ENCODE results near the gene FAM131A. TPM values are rescaled to one million over a fixed set of nuclear protein-coding genes. Genes with fewer than 3 reads are reported as not detected.
A peak's percentile ranks its signal among the peaks of the same experiment; 100 is the strongest.

FAM131A gene
- total RNA-seq, 1 donor from 2014 or later: 15.5 TPM

- no peak for DNase-seq (ENCODE audit: low read depth)
Observed at GRCh38 chr3:184315871-184316661, 21.3 kb upstream of the FAM131A start.

GRCh38 chr3:184316792-184317191 lies 20.6 kb upstream of the FAM131A start:
- DNase-seq (ENCODE audit: low read depth): no peak

- DNase-seq (ENCODE audit: low read depth): no peak
Observed at GRCh38 chr3:184317201-184317600, 20.2 kb upstream of the FAM131A start.

GRCh38 chr3:184320104-184320445 lies 17.3 kb upstream of the FAM131A start:
- peak; percentile 98 for DNase-seq (ENCODE audit: low read depth)

- DNase-seq (ENCODE audit: low read depth): no peak
Observed at GRCh38 chr3:184321666-184322065, 15.7 kb upstream of the FAM131A start.

GRCh38 chr3:184322731-184323487 lies 14.5 kb upstream of the FAM131A start:
- no peak for DNase-seq (ENCODE audit: low read depth)

GRCh38 chr3:184323696-184324095 lies 13.7 kb upstream of the FAM131A start:
- DNase-seq (ENCODE audit: low read depth): no peak

GRCh38 chr3:184325269-184325668 lies 12.1 kb upstream of the FAM131A start:
- DNase-seq (ENCODE audit: low read depth): no peak

GRCh38 chr3:184325715-184326369 lies 11.6 kb upstream of the FAM131A start:
- no peak for DNase-seq (ENCODE audit: low read depth)

GRCh38 chr3:184327171-184327570 lies 10.2 kb upstream of the FAM131A start:
- no peak for DNase-seq (ENCODE audit: low read depth)

GRCh38 chr3:184328516-184328915 lies 8.9 kb upstream of the FAM131A start:
- DNase-seq (ENCODE audit: low read depth): no peak

GRCh38 chr3:184332370-184333090 lies 4.9 kb upstream of the FAM131A start:
- peak; percentile 37 for DNase-seq (ENCODE audit: low read depth)

- DNase-seq (ENCODE audit: low read depth): no peak
Observed at GRCh38 chr3:184333190-184333589, 4.2 kb upstream of the FAM131A start.

GRCh38 chr3:184333700-184334099 lies 3.7 kb upstream of the FAM131A start:
- DNase-seq (ENCODE audit: low read depth): no peak

- DNase-seq (ENCODE audit: low read depth): peak; percentile 54
Observed at GRCh38 chr3:184334470-184335158, 2.8 kb upstream of the FAM131A start.

GRCh38 chr3:184335291-184335660 lies 2.1 kb upstream of the FAM131A start:
- DNase-seq (ENCODE audit: low read depth): no peak

GRCh38 chr3:184335661-184336546 lies 1.5 kb upstream of the FAM131A start:
- peak; percentile 63 for DNase-seq (ENCODE audit: low read depth)

GRCh38 chr3:184336547-184337398 lies 627 bp upstream of the FAM131A start:
- peak; percentile 63 for DNase-seq (ENCODE audit: low read depth)

GRCh38 chr3:184337981-184338380 lies 581 bp downstream of the FAM131A start:
- DNase-seq (ENCODE audit: low read depth): no peak

Data from myocyte (in vitro differentiated cells).